Keratinocyte (primary cell): ENCODE measurements around the gene FAM20C. TPM values are rescaled to one million over a fixed set of nuclear protein-coding genes. Genes with fewer than 3 reads are reported as not detected.

Experiments used
- DNase-seq: peaks from one replicate; pipeline ENCODE4 v3.0.0-alpha.2; 2011; ENCODE audit warnings: low read depth, missing footprints, low spot score
- FAIRE-seq: peaks from 2 replicates; lab custom pipeline; 2011; peaks lifted over from hg19 to GRCh38; lab: Jason Lieb, UNC
- H2AFZ ChIP-seq: 2 replicates; pipeline ENCODE4 v1.6.0; 2012; ENCODE audit warnings: low read length, control low read depth, inconsistent platforms; ENCODE audit not compliant: control insufficient read depth
- H3K27ac ChIP-seq: 2 replicates; pipeline ENCODE4 v1.5.1; 2011; ENCODE audit warnings: low read length; ENCODE audit not compliant: control insufficient read depth, insufficient read depth
- H3K27me3 ChIP-seq: 3 replicates; pipeline ENCODE4 v1.6.0; 2011; ENCODE audit warnings: low read length; ENCODE audit not compliant: control insufficient read depth, insufficient read depth; ENCODE audit errors: extremely low read depth
- H3K36me3 ChIP-seq, 2 experiments: 2 replicates in 1 of 2; 3 replicates in 1 of 2; pipeline ENCODE4 v1.5.1; 2011; ENCODE audit warnings: low read length in 2 of 2, mild to moderate bottlenecking in 1 of 2; ENCODE audit not compliant: control insufficient read depth in 2 of 2, insufficient read depth in 2 of 2; ENCODE audit errors: extremely low read depth in 1 of 2
- H3K4me1 ChIP-seq: 3 replicates; pipeline ENCODE4 v1.5.1; 2011; ENCODE audit warnings: low read length; ENCODE audit not compliant: control insufficient read depth, insufficient read depth; ENCODE audit errors: extremely low read depth
- H3K4me2 ChIP-seq: 3 replicates; pipeline ENCODE4 v1.6.0; 2011; ENCODE audit warnings: low read depth, low read length; ENCODE audit not compliant: control insufficient read depth, insufficient read depth; ENCODE audit errors: extremely low read depth
- H3K4me3 ChIP-seq, 3 experiments: fragments of 200-600 bp in 1 of 3; sonication (generic) in 1 of 3; 2 replicates in 2 of 3; 3 replicates in 1 of 3; pipeline ENCODE4 v1.5.1; 2011 to 2016; ENCODE audit warnings: low read length in 3 of 3, mild to moderate bottlenecking in 3 of 3, control low read depth in 2 of 3, inconsistent platforms in 1 of 3, low read depth in 1 of 3, mixed read lengths in 1 of 3, mixed run types in 1 of 3, moderate library complexity in 1 of 3; ENCODE audit not compliant: control insufficient read depth in 2 of 3, insufficient read depth in 2 of 3; ENCODE audit errors: extremely low read depth in 1 of 3
- H3K79me2 ChIP-seq: 2 replicates; pipeline ENCODE4 v1.6.0; 2012; ENCODE audit warnings: low read length; ENCODE audit not compliant: control insufficient read depth, insufficient read depth
- H3K9ac ChIP-seq: 3 replicates; pipeline ENCODE4 v1.6.0; 2011; ENCODE audit warnings: low read length; ENCODE audit not compliant: control insufficient read depth, insufficient read depth; ENCODE audit errors: extremely low read depth
- H3K9me1 ChIP-seq: 3 replicates; pipeline ENCODE4 v1.6.0; 2011; ENCODE audit warnings: low read length; ENCODE audit not compliant: control insufficient read depth, insufficient read depth; ENCODE audit errors: extremely low read depth
- H3K9me3 ChIP-seq: 2 replicates; pipeline ENCODE4 v1.5.1; 2012; ENCODE audit warnings: low read depth, low read length; ENCODE audit not compliant: control insufficient read depth
- H4K20me1 ChIP-seq: 3 replicates; pipeline ENCODE4 v1.6.0; 2011; ENCODE audit warnings: low read length; ENCODE audit not compliant: control insufficient read depth, insufficient read depth; ENCODE audit errors: extremely low read depth
- CTCF ChIP-seq, 3 experiments: IDR thresholded peaks in 1 of 3; conservative IDR thresholded peaks in 1 of 3; optimal IDR thresholded peaks in 1 of 3; 2 replicates in 2 of 3; 3 replicates in 1 of 3; pipeline versions ENCODE3 to v1.5.1; 2011; ENCODE audit warnings: low read length in 3 of 3, mild to moderate bottlenecking in 3 of 3, moderate library complexity in 2 of 3, control low read depth in 1 of 3, inconsistent platforms in 1 of 3; ENCODE audit not compliant: insufficient read depth in 2 of 3; ENCODE audit errors: extremely low read depth in 1 of 3
- EZH2 ChIP-seq: IDR thresholded peaks from one replicate; pipeline ENCODE4 v1.6.1; 2012; ENCODE audit warnings: inconsistent platforms, mild to moderate bottlenecking, low read length, moderate library complexity
- dilution Hi-C: fragments of 300-500 bp; cut with MboI; formaldehyde crosslinking; loops from one replicate; pipeline ENCODE4 v1.7.0; 2020; ENCODE audit warnings: low sequenced_read_pairs; ENCODE audit not compliant: extremely low pct_ligation_motif_present
- polyA plus RNA-seq, 5 experiments: library from polyadenylated mRNA; depleted of rRNA in 3 of 5; stranded (reverse) in 3 of 5; stranded (forward) in 1 of 5; unstranded in 1 of 5; fragments of >200 nt; gene quantifications; 1 replicate in 1 of 5; 2 replicates in 3 of 5; 3 replicates in 1 of 5; pipeline versions ENCODE4 v1.2.1 to v1.2.3, GENCODE V29; 2011 to 2012; ENCODE audit warnings: missing spikeins in 2 of 5, low read depth in 1 of 5, low replicate concordance in 1 of 5

The FAM20C gene
- polyA plus RNA-seq, 1 donor (not counting 4 experiments of a cell fraction or from before 2014, with no cell fraction given) = 3.8 TPM

GRCh38 chr7:290554-291372 is 98.4 kb downstream of the FAM20C start:
- Histone ChIP-seq H4K20me1 (no peaks in the 10 kb centered on the region), H3K27ac (no peak overlapping the region), H3K36me3 (no peaks in the 10 kb centered on the region), H3K4me3 (no peak overlapping the region), H3K79me2 (no peaks in the 10 kb centered on the region), H3K4me2 (no peak overlapping the region), H3K9me3 (no peaks in the 10 kb centered on the region), H3K4me1 (no peaks in the 10 kb centered on the region), H2AFZ (no peak overlapping the region), H3K9me1 (no peaks in the 10 kb centered on the region), H3K27me3 (peaks cover 61% of the 10 kb centered on the region), H3K9ac (no peak overlapping the region)
- FAIRE-seq (no peak), DNase-seq (no peak)
- dilution Hi-C loops = no loop called here
- no peak for TF ChIP-seq CTCF (optimal IDR thresholded peaks at IDR 0.05 in 1 of 3, IDR thresholded peaks at IDR 0.05 in 1 of 3, conservative IDR thresholded peaks at IDR 0.05 in 1 of 3; ENCODE audit: extremely low read depth in 1 of 3, insufficient read depth in 2 of 3, low read length in 3 of 3)
- peak; percentile 95 for TF ChIP-seq EZH2

- FAIRE-seq = no peak
- DNase-seq = no peak
- H3K27me3 ChIP-seq = peaks cover 60% of the 10 kb centered on the region
Measured at GRCh38 chr7:291373-292092, 99.2 kb downstream of the FAM20C start.

More at GRCh38 chr7:291373-292092, 99.2 kb downstream of the FAM20C start:
- no peak for TF ChIP-seq CTCF (optimal IDR thresholded peaks at IDR 0.05 in 1 of 3, IDR thresholded peaks at IDR 0.05 in 1 of 3, conservative IDR thresholded peaks at IDR 0.05 in 1 of 3; ENCODE audit: extremely low read depth in 1 of 3, insufficient read depth in 2 of 3, low read length in 3 of 3)
- TF ChIP-seq EZH2 = no peak
- Histone ChIP-seq H3K4me3 (no peak overlapping the region), H3K4me2 (no peak overlapping the region), H3K27ac (no peak overlapping the region), H3K9me3 (no peaks in the 10 kb centered on the region), H3K9ac (no peak overlapping the region), H3K79me2 (no peaks in the 10 kb centered on the region), H4K20me1 (no peaks in the 10 kb centered on the region), H2AFZ (no peak overlapping the region), H3K9me1 (no peaks in the 10 kb centered on the region), H3K4me1 (no peaks in the 10 kb centered on the region), H3K36me3 (no peaks in the 10 kb centered on the region)
- dilution Hi-C loops = no loop called here
